GM18951 (cell line): Measurements from ENCODE around the gene GYG1.

Source experiments
- POLR2A ChIP-seq: IDR thresholded peaks from 4 replicates; pipeline ENCODE4 v1.6.1; 2011; ENCODE audit warnings: mild to moderate bottlenecking; ENCODE audit not compliant: insufficient read length, insufficient read depth; ENCODE audit errors: extremely low read depth
- in situ Hi-C: fragments of 300-500 bp; cut with MboI; formaldehyde crosslinking; loops from one replicate; pipeline ENCODE4 v1.12.0; 2022; ENCODE audit warnings: low sequenced_read_pairs, mixed read lengths, inconsistent platforms; ENCODE audit not compliant: unreplicated experiment

The GYG1 gene

GRCh38 chr3:148998715-148999423, 7.5 kb downstream of the GYG1 start:
- TF ChIP-seq POLR2A = no peak
- in situ Hi-C loops = no loop called here

DNA sequence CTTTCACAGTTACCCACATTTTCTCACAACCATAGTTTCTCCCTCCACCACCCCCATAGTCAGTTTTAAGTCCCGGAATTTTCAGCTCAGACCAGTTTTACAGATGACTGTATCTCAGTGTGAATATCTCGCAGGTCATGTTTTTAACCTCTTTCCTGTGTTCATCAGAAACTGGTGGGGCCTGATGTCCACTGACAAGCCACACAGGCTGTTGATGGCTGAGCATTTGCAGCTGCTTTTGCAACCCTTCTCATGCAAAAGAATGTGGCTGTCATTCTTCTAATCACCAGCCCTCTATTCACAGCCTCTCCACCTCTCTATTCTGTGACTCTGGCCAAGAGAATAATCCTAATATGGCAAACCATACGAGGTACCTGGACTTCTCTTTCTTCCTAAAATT, 8.5 kb downstream of the GYG1 start:
- no peak for TF ChIP-seq POLR2A
- in situ Hi-C loops = no loop called here

- in situ Hi-C loops = no loop called here
Measured at GRCh38 chr3:149000206-149000745, 8.9 kb downstream of the GYG1 start.

GRCh38 chr3:149001727-149002126, 10.4 kb downstream of the GYG1 start:
- no peak for TF ChIP-seq POLR2A
- in situ Hi-C loops = no loop called here

More at GRCh38 chr3:149000206-149000745, 8.9 kb downstream of the GYG1 start:
- no peak for TF ChIP-seq POLR2A

DNA sequence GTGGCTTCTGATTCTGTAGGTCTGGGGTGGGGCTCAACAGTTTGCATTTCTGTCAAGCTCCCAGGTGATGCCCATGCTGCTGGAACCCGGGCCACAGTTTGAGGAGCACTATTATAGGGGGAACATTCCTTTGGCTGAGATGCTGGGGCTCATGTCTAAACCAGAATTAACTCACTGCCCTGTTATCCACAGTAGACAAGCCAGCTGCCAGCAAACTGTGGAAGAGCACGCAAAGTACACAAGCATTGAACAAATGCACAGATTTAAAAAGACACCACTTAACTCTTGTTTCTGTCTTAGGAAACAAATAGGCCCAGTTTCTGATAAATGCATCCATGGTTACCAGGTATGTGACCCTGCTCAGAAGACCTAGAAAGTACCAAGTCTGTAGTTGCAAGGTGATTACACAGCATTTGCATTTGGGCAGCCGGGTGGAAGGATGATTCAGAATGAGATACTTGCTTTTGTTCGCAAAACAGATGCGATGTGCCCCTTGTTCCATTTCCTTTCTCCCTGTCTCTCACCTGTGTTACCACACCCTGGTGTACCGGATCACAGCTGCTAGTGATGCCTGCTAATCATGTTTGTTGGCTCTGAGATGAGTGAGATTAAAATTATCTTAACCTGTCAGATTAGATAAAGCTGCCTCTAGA, 12.4 kb downstream of the GYG1 start:
- in situ Hi-C loops = no loop called here
- TF ChIP-seq POLR2A = no peak

DNA sequence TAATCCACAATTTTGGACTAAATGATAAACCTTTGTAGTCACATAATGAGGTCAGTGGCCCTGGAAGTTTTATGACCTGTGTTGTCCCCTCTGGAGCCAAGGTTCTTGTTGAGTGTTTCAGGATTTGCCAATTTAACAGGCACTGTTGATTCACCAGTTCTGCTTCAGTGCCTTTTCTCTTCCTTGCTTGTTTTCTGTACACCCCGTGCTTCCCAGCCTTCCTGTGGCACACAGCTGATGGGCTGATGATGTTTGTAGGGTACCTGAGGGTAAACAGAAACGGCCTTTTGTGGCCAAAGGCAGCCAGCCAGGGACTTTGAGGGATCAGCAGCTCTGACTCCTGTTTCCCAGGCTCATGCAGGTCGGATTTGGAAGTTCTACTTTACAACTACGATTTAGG, 13.3 kb downstream of the GYG1 start:
- in situ Hi-C loops = no loop called here
- TF ChIP-seq POLR2A = no peak

DNA sequence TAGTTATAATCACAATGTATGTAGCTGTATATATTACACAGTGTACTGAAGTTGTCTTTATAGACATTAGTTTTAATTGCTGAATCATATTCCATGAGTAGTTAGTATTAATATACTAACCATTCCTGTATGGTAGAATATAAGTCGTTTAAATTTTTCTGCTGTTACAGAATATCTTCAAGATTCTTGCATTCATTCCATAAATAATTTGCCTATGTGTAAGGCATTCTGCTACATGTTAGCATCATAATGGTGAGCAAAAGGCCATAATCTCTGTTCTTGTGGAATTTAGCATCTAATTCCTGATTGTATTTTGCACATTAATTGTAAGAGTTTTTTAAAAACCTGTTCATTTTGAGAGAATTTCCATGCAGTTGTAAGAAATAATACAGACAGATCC, 14.1 kb downstream of the GYG1 start:
- no peak for TF ChIP-seq POLR2A
- in situ Hi-C loops = no loop called here

DNA sequence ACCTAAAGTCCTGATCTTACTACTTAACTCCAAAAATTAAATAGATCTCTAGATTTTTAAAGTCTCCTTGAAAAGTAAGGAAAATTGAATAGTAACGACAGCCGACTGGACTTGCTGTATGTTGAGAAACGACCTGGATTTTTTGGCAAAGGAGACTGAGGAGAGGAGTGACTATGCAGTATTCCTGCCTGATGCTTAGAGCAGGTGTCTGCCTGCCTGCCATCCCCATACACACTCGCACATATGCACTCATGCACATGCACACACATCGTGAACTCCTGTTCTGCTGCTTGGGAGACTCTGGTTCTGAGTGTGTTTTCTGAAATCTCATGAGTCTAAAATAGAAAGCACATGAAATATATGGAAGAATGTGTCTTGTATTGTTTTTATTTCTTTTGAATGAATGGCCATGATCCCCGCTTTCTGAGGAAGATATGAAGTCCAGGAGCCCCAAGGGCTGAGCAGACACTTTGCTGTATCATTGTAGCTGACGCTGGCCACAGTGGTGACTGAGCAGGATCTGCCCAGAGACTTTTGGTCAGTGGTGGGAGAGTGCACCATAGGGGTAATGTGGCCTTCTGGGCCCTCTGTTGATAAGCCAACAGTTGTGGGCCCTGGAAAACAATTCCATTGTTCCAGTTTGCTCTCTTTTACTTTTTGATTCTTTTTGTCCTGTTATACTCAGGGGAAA, 16.4 kb downstream of the GYG1 start:
- in situ Hi-C loops = no loop called here
- no peak for TF ChIP-seq POLR2A

DNA sequence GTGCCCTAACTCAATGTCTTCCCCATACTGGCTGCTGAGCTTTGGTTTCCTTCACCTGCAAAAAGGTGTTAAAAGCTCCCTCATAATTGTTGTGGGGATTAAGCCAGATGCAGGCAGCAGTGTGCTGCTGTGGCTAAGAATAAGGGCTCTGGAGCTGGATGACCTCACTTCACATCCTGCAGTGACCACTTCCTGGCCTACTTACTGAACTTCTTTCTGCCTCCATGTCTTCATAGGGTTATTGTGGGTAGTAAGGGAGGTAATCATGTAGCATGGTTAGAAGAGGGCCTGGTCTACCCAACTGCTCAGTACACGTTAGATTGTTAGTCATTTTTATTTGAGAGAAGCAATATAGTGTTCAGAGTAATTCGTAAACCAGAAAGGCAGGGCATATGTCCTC, 18.4 kb downstream of the GYG1 start:
- no peak for TF ChIP-seq POLR2A
- in situ Hi-C loops = no loop called here

DNA sequence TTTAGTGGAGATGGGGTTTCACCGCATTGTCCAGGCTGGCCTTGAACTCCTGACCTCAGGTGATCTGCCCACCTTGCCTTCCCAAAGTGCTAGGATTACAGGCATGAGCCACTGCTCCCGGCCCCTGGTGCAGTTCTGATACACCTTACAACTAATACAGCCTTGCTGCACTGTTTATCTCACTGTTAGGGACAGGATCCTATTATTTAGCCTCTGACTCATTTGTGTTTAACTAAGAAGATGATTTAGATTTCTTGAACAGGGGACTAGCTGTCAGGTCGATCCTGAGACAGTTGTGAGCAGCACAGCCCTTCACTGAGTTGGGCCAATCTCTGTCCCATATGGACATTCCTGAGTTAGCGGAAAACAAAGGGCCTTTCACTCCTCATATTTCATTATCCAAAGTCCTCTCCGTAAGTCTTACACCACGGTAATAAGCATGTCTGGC, 19.2 kb downstream of the GYG1 start:
- in situ Hi-C loops = no loop called here
- TF ChIP-seq POLR2A = no peak

DNA sequence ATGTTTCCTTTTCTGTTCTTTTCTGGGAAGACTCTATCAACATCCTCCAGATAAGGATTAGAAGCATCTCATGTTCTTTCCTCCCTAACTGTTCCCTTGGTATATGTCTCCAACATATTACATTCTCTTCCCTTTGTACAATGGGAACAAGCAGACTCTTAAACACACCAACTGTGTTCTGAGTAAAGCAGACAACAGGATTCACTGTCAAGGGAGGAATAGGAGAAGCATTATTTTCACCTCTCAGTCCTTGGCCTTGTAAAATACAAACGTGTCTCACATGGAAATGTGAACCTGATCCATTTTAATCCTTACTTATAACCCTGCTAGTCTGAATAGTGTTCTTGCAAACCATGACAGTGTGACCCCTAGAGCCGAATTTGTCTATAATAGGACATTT, 19.6 kb downstream of the GYG1 start:
- no peak for TF ChIP-seq POLR2A
- in situ Hi-C loops = no loop called here

GRCh38 chr3:149011676-149012075, 20.3 kb downstream of the GYG1 start:
- in situ Hi-C loops = no loop called here

GRCh38 chr3:149013726-149014125, 22.4 kb downstream of the GYG1 start:
- no peak for TF ChIP-seq POLR2A
- in situ Hi-C loops = no loop called here

More at GRCh38 chr3:149011676-149012075, 20.3 kb downstream of the GYG1 start:
- no peak for TF ChIP-seq POLR2A
